SU-DHL-6 (cell line): ENCODE results near the gene COL27A1.

ENCODE experiments used
- H2AFZ ChIP-seq: fragments of 200-600 bp; sonication (generic); 2 replicates; pipeline ENCODE4 v1.6.1; 2014; ENCODE audit warnings: low read depth, mild to moderate bottlenecking, moderate library complexity, mixed read lengths, antibody characterized with exemption, low read length; ENCODE audit not compliant: severe bottlenecking
- H3F3A ChIP-seq: fragments of 200-600 bp; shearing (Covaris generic); 2 replicates; pipeline ENCODE4 v1.6.0; 2016; ENCODE audit warnings: antibody characterized with exemption, mild to moderate bottlenecking; ENCODE audit not compliant: insufficient read depth
- H3K27ac ChIP-seq: fragments of 200-600 bp; sonication (generic); 2 replicates; pipeline ENCODE4 v1.5.1; 2016; ENCODE audit warnings: low read depth, mild to moderate bottlenecking, low read length, moderate library complexity, mixed read lengths
- H3K27me3 ChIP-seq: fragments of 200-600 bp; sonication (generic), shearing (Covaris generic); 2 replicates; pipeline ENCODE4 v1.6.0; 2014; ENCODE audit warnings: mild to moderate bottlenecking, low read length
- H3K36me3 ChIP-seq: fragments of 200-600 bp; sonication (generic); 2 replicates; pipeline ENCODE4 v1.6.1; 2014; ENCODE audit warnings: mild to moderate bottlenecking, low read length, mixed read lengths
- H3K4me2 ChIP-seq: fragments of 300-600, 200-600 bp; shearing (Covaris generic), sonication (generic); 2 replicates; pipeline ENCODE4 v1.6.0; 2014; ENCODE audit warnings: low read length, low read depth, mild to moderate bottlenecking; ENCODE audit not compliant: poor library complexity, severe bottlenecking
- H3K4me3 ChIP-seq: fragments of 200-600 bp; sonication (generic); 2 replicates; pipeline ENCODE4 v1.5.1; 2014; ENCODE audit warnings: antibody characterized with exemption, low read length, mild to moderate bottlenecking, mixed read lengths; ENCODE audit not compliant: insufficient read depth, poor library complexity, severe bottlenecking
- H3K79me2 ChIP-seq: fragments of 200-600 bp; sonication (generic); 2 replicates; pipeline ENCODE4 v1.6.1; 2014; ENCODE audit warnings: mild to moderate bottlenecking, low read length, moderate library complexity; ENCODE audit not compliant: insufficient read depth
- H3K9ac ChIP-seq: fragments of 200-600 bp; sonication (generic); 2 replicates; pipeline ENCODE4 v1.7.0; 2014; ENCODE audit warnings: mild to moderate bottlenecking, low read length
- H3K9me2 ChIP-seq: fragments of 200-600 bp; sonication (generic); replicated peaks from 2 replicates; pipeline ENCODE4 v1.6.1; 2014; ENCODE audit warnings: low read length; ENCODE audit not compliant: insufficient read depth
- H3K9me3 ChIP-seq: fragments of 200-600 bp; sonication (generic); 2 replicates; pipeline ENCODE4 v1.6.1; 2014; ENCODE audit warnings: low read length, mixed read lengths; ENCODE audit not compliant: insufficient read depth
- H4K20me1 ChIP-seq: fragments of 200-600 bp; sonication (generic); 2 replicates; pipeline ENCODE4 v1.6.1; 2014; ENCODE audit warnings: low read depth, mild to moderate bottlenecking, antibody characterized with exemption, low read length, moderate library complexity, mixed read lengths
- EZH2phosphoT487 ChIP-seq: fragments of 200-600 bp; sonication (generic), shearing (Covaris generic); conservative IDR thresholded peaks from 2 replicates; pipeline ENCODE4 v1.6.1; 2018; ENCODE audit warnings: mild to moderate bottlenecking, antibody characterized with exemption, low read length, moderate library complexity, mixed read lengths
- TF ChIP-seq, protein P1 (sequence below): fragments of 200-600 bp; sonication (generic); IDR thresholded peaks from one replicate; pipeline ENCODE4 v1.5.1; 2017; ENCODE audit warnings: antibody characterized with exemption, mild to moderate bottlenecking, low read length, moderate library complexity; ENCODE audit not compliant: insufficient read depth, poor library complexity, severe bottlenecking

The COL27A1 gene

DNA sequence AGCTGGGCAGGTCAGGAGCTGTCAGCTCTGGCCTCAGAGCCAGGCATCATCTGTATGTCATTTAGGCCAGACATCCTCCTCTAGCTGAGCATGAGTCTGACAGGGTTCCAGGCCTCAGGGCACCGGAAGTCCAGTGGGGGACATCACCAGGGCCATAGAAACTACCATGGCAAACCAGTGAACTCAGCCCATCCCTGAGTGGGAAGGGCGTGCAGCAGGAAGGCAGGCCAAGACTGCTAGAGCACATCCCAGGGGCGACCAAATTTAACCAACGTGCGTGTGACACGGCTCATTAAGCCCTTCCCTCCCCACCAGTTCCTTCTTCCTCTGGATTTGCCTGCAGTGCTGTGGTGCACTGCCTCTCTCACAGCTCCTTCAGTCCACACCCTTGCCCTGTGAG lies 75.9 kb downstream of the COL27A1 start:
- no peaks in the 10 kb centered on the region for H3K27me3 ChIP-seq
- no peak overlapping the region for H3K4me3 ChIP-seq
- no peaks in the 10 kb centered on the region for H3K9me3 ChIP-seq
- no peak overlapping the region for H2AFZ ChIP-seq
- no peaks in the 10 kb centered on the region for H4K20me1 ChIP-seq
- H3K4me2 ChIP-seq = no peak overlapping the region
- H3K79me2 ChIP-seq = no peaks in the 10 kb centered on the region
- H3F3A ChIP-seq = no peaks in the 10 kb centered on the region
- no peaks in the 10 kb centered on the region for H3K36me3 ChIP-seq
- H3K27ac ChIP-seq = no peak overlapping the region
- no peak overlapping the region for H3K9ac ChIP-seq
- TF ChIP-seq, protein P1, sequence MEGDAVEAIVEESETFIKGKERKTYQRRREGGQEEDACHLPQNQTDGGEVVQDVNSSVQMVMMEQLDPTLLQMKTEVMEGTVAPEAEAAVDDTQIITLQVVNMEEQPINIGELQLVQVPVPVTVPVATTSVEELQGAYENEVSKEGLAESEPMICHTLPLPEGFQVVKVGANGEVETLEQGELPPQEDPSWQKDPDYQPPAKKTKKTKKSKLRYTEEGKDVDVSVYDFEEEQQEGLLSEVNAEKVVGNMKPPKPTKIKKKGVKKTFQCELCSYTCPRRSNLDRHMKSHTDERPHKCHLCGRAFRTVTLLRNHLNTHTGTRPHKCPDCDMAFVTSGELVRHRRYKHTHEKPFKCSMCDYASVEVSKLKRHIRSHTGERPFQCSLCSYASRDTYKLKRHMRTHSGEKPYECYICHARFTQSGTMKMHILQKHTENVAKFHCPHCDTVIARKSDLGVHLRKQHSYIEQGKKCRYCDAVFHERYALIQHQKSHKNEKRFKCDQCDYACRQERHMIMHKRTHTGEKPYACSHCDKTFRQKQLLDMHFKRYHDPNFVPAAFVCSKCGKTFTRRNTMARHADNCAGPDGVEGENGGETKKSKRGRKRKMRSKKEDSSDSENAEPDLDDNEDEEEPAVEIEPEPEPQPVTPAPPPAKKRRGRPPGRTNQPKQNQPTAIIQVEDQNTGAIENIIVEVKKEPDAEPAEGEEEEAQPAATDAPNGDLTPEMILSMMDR = no peak
- TF ChIP-seq EZH2phosphoT487 = no peak
- H3K9me2 ChIP-seq = no peaks in the 10 kb centered on the region

DNA sequence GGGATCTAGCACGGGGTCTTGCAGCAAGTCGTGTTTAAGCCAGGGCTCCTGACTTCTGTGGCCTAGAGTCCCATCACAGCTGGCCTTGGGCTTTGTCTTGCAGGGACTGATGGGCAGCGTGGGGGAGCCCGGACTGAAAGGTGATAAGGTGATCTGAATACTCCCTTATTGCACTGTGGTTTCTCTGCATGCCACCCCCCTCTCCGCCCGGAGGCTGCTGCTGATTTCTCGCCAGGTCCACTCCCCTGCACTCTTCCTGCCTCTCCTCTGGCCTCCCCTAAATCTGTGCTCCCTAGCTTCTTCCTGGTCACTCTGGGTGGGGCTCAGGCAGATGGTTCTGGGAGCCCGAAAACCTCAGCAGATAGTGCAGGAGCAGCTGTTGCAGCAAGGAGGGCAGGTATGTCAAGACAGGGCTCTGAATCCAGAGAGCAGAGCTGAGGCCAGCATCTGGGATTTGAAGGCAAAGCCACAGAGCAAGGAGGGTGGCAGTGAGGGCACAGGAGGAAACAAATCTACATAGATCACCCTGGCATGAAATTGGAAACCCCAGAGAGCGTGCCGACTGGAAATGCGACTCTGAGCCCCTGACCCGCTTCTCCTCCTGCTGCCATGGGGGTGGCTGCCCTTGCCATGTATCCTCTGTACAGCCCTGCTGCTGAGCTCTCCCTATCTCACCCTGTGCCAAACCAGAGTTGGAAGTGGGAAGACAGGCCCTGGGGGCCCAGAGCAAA lies 76.5 kb downstream of the COL27A1 start:
- Histone ChIP-seq H3F3A (no peaks in the 10 kb centered on the region), H3K4me3 (no peak overlapping the region), H2AFZ (no peak overlapping the region), H3K4me2 (no peak overlapping the region), H4K20me1 (no peaks in the 10 kb centered on the region), H3K27ac (no peak overlapping the region), H3K9ac (no peak overlapping the region), H3K9me2 (no peaks in the 10 kb centered on the region), H3K9me3 (no peaks in the 10 kb centered on the region), H3K36me3 (no peaks in the 10 kb centered on the region), H3K27me3 (no peaks in the 10 kb centered on the region), H3K79me2 (no peaks in the 10 kb centered on the region)
- TF ChIP-seq EZH2phosphoT487 = no peak
- TF ChIP-seq, protein P1 = no peak

DNA sequence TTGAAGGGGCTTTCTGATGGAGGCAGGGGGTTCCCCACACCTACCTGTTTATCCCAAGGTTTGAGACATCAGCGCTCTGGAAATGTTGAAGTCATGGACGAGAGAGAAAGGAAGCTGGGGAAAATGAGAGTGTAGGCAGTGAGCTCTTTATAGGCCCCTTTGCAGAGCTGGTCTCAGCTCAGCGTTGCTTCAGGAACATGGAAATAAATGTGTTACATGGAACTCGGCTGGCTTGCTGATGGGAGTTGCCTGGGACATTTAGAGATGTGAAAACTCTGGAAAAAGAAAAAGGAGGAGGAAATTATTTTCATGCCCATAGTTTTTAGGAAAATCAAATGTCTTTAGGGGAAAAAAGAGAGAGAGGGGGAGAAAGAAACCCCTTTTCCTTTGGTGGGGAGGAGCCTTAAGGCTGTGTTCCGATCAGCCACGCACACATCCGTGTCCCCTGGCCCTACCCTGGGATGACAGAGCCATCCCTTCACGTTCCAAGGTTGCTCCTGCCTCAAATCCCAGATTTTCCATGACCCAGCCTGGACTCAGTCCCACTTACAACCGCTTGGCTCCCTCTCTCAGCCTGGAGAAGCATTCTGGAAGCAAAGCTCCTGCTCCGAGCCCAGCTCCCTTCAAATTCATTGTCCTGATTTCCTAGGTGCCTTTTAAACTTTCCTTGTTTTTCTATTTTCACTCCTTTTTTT lies 78.3 kb downstream of the COL27A1 start:
- Histone ChIP-seq H3K27ac (no peak overlapping the region), H3K9ac (no peak overlapping the region), H3K79me2 (no peaks in the 10 kb centered on the region), H4K20me1 (no peaks in the 10 kb centered on the region), H3K9me3 (no peaks in the 10 kb centered on the region), H3K36me3 (no peaks in the 10 kb centered on the region), H3K27me3 (no peaks in the 10 kb centered on the region), H3F3A (no peaks in the 10 kb centered on the region), H3K4me3 (no peak overlapping the region), H3K4me2 (no peak overlapping the region), H2AFZ (no peak overlapping the region), H3K9me2 (no peaks in the 10 kb centered on the region)
- TF ChIP-seq, protein P1 = no peak
- TF ChIP-seq EZH2phosphoT487 = no peak
